Naive B cell (primary cell): ENCODE results near the gene ARHGAP27. TPM values are rescaled to one million over a fixed set of nuclear protein-coding genes. Genes with fewer than 3 reads are reported as not detected.

Source experiments
- ATAC-seq, 2 donors: fragments of 150-1000 bp; cut with Tn5 transposase; 2 replicates each; pipeline ENCODE4 v1.10.0; 2021; ENCODE audit warnings: low read depth in 2 of 2, mild to moderate bottlenecking in 2 of 2, moderate library complexity in 2 of 2
- DNase-seq: peaks from one replicate; pipeline ENCODE4 v3.0.0; 2022
- H3K27ac Mint-ChIP-seq, 6 donors: one replicate each; pipeline ENCODE4 v1.8.0; 2020 to 2022; ENCODE audit warnings: mild to moderate bottlenecking in 6 of 6, mixed read lengths in 6 of 6, moderate library complexity in 5 of 6, inconsistent platforms in 2 of 6
- H3K27me3 Mint-ChIP-seq, 3 donors: one replicate each; pipeline ENCODE4 v1.8.0; 2021 to 2022; ENCODE audit warnings: mixed read lengths in 3 of 3, mild to moderate bottlenecking in 1 of 3
- H3K36me3 Mint-ChIP-seq, 2 donors: one replicate each; pipeline ENCODE4 v1.8.0; 2020 to 2022; ENCODE audit warnings: mixed read lengths in 2 of 2, inconsistent platforms in 1 of 2, mild to moderate bottlenecking in 1 of 2
- H3K4me1 Mint-ChIP-seq, 3 donors: one replicate each; pipeline ENCODE4 v1.8.0; 2020 to 2022; ENCODE audit warnings: mixed read lengths in 3 of 3, inconsistent platforms in 1 of 3, mild to moderate bottlenecking in 1 of 3, moderate library complexity in 1 of 3
- H3K4me3 Mint-ChIP-seq, 8 donors: one replicate each; pipeline ENCODE4 v1.8.0; 2020 to 2022; ENCODE audit warnings: mild to moderate bottlenecking in 8 of 8, mixed read lengths in 8 of 8, moderate library complexity in 8 of 8, inconsistent platforms in 2 of 8
- H3K9me3 Mint-ChIP-seq, 7 donors: one replicate each; pipeline ENCODE4 v1.8.0; 2020 to 2022; ENCODE audit warnings: mixed read lengths in 7 of 7, mild to moderate bottlenecking in 5 of 7, inconsistent platforms in 2 of 7, moderate library complexity in 1 of 7
- polyA plus RNA-seq, 6 donors: library from polyadenylated mRNA; unstranded; fragments of 300-500 nt; fragmentation: Illumina TruSeq; gene quantifications; one replicate each; pipeline ENCODE4 v1.2.3, GENCODE V29; 2021; ENCODE audit warnings: low read depth in 6 of 6

Gene ARHGAP27
- polyA plus RNA-seq, 6 donors from 2014 or later: 32.3 to 76.2 (median 40.9) TPM

- Mint-ChIP-seq H3K36me3 (no peaks in the 10 kb centered on the region), H3K27me3 (no peaks in the 10 kb centered on the region), H3K27ac (no peak overlapping the region), H3K9me3 (no peaks in the 10 kb centered on the region), H3K4me1 (peaks cover 15 to 34% (median 20%) of the 10 kb centered on the region in 3 donors), H3K4me3 (no peak overlapping the region)
- DNase-seq (no peak), ATAC-seq (no peak)
Observed at GRCh38 chr17:45423975-45424335, 8.7 kb downstream of the ARHGAP27 start.

GRCh38 chr17:45423304-45423974, 9.2 kb downstream of the ARHGAP27 start:
- no peaks in the 10 kb centered on the region for H3K36me3 Mint-ChIP-seq
- no peak for ATAC-seq
- H3K4me3 Mint-ChIP-seq: no peak overlapping the region
- no peak for DNase-seq
- no peaks in the 10 kb centered on the region for H3K27me3 Mint-ChIP-seq
- no peak overlapping the region for H3K27ac Mint-ChIP-seq
- peaks cover 10 to 29% (median 16%) of the 10 kb centered on the region in 3 donors for H3K4me1 Mint-ChIP-seq
- no peaks in the 10 kb centered on the region for H3K9me3 Mint-ChIP-seq

- DNase-seq (no peak), ATAC-seq (no peak)
- H3K9me3 Mint-ChIP-seq: peaks cover 0 to 1% (median 0%) of the 10 kb centered on the region in 7 donors
- peaks cover 40 to 50% (median 49%) of the 10 kb centered on the region in 3 donors for H3K4me1 Mint-ChIP-seq
- H3K27ac Mint-ChIP-seq: peak overlapping the region in 3 of 6 donors; percentile 55 to 78 (median 72)
- no peaks in the 10 kb centered on the region for H3K36me3 Mint-ChIP-seq
- no peaks in the 10 kb centered on the region for H3K27me3 Mint-ChIP-seq
- peak overlapping the region in 6 of 8 donors; percentile 3 to 70 (median 38) for H3K4me3 Mint-ChIP-seq
Observed at GRCh38 chr17:45414990-45415881, 17.4 kb downstream of the ARHGAP27 start.

- Mint-ChIP-seq H3K9me3 (peaks cover 0 to 1% (median 0%) of the 10 kb centered on the region in 7 donors), H3K36me3 (no peaks in the 10 kb centered on the region), H3K27ac (peak overlapping the region; percentile 7 to 94 (median 56)), H3K4me1 (peaks cover 55 to 66% (median 66%) of the 10 kb centered on the region in 3 donors), H3K4me3 (peak overlapping the region; percentile 46 to 98 (median 78)), H3K27me3 (no peaks in the 10 kb centered on the region)
- DNase-seq (peak; percentile 64), ATAC-seq (peak; percentile 65)
Observed at GRCh38 chr17:45413498-45413923, 19.2 kb downstream of the ARHGAP27 start.

- Mint-ChIP-seq H3K4me1 (peaks cover 73 to 86% (median 85%) of the 10 kb centered on the region in 3 donors), H3K27ac (peak overlapping the region; percentile 62 to 98 (median 92)), H3K4me3 (peak overlapping the region in 7 of 8 donors; percentile 98 to 100 (median 99)), H3K9me3 (peaks cover 0 to 1% (median 0%) of the 10 kb centered on the region in 7 donors), H3K36me3 (no peaks in the 10 kb centered on the region), H3K27me3 (no peaks in the 10 kb centered on the region)
- ATAC-seq: no peak
- no peak for DNase-seq
Observed at GRCh38 chr17:45411348-45412105, 21.1 kb downstream of the ARHGAP27 start.

GRCh38 chr17:45410144-45411091, 22.3 kb downstream of the ARHGAP27 start:
- no peaks in the 10 kb centered on the region for H3K36me3 Mint-ChIP-seq
- H3K27me3 Mint-ChIP-seq: no peaks in the 10 kb centered on the region
- peaks cover 0 to 1% (median 0%) of the 10 kb centered on the region in 7 donors for H3K9me3 Mint-ChIP-seq
- peak overlapping the region; percentile 96 to 99 (median 98) for H3K27ac Mint-ChIP-seq
- peak overlapping the region; percentile 98 to 100 (median 100) for H3K4me3 Mint-ChIP-seq
- H3K4me1 Mint-ChIP-seq: peaks cover 74 to 89% (median 88%) of the 10 kb centered on the region in 3 donors
- DNase-seq (peak; percentile 75), ATAC-seq (peak; percentile 75 to 81)

GRCh38 chr17:45409659-45410076, 23.0 kb downstream of the ARHGAP27 start:
- Mint-ChIP-seq H3K9me3 (no peaks in the 10 kb centered on the region), H3K36me3 (peaks cover 0 to 1% of the 10 kb centered on the region in 2 donors), H3K27ac (peak overlapping the region; percentile 96 to 99 (median 98)), H3K27me3 (no peaks in the 10 kb centered on the region), H3K4me1 (peaks cover 67 to 84% (median 83%) of the 10 kb centered on the region in 3 donors), H3K4me3 (peak overlapping the region; percentile 98 to 100 (median 100))
- ATAC-seq (no peak), DNase-seq (no peak)

- DNase-seq (no peak), ATAC-seq (no peak)
- H3K27me3 Mint-ChIP-seq: no peaks in the 10 kb centered on the region
- H3K4me1 Mint-ChIP-seq: peaks cover 67 to 82% (median 80%) of the 10 kb centered on the region in 3 donors
- H3K27ac Mint-ChIP-seq: peak overlapping the region; percentile 90 to 99 (median 98)
- H3K9me3 Mint-ChIP-seq: no peaks in the 10 kb centered on the region
- H3K4me3 Mint-ChIP-seq: peak overlapping the region; percentile 98 to 100 (median 100)
- H3K36me3 Mint-ChIP-seq: peaks cover 0 to 10% of the 10 kb centered on the region in 2 donors
Observed at GRCh38 chr17:45408611-45409421, 23.9 kb downstream of the ARHGAP27 start.

- Mint-ChIP-seq H3K27me3 (no peaks in the 10 kb centered on the region), H3K36me3 (peaks cover 3 to 11% of the 10 kb centered on the region in 2 donors), H3K27ac (peak overlapping the region in 5 of 6 donors; percentile 76 to 98 (median 86)), H3K4me3 (peak overlapping the region in 5 of 8 donors; percentile 45 to 98 (median 56)), H3K9me3 (no peaks in the 10 kb centered on the region), H3K4me1 (peaks cover 49 to 60% (median 57%) of the 10 kb centered on the region in 3 donors)
- DNase-seq: no peak
- no peak for ATAC-seq
Observed at GRCh38 chr17:45406107-45406506, 26.6 kb downstream of the ARHGAP27 start.

GRCh38 chr17:45405250-45406086, 27.2 kb downstream of the ARHGAP27 start:
- Mint-ChIP-seq H3K36me3 (peaks cover 6 to 11% of the 10 kb centered on the region in 2 donors), H3K4me1 (peaks cover 42 to 54% (median 53%) of the 10 kb centered on the region in 3 donors), H3K27ac (peak overlapping the region in 4 of 6 donors; percentile 76 to 98 (median 88)), H3K9me3 (no peaks in the 10 kb centered on the region), H3K4me3 (peak overlapping the region in 3 of 8 donors; percentile 45 to 56 (median 50)), H3K27me3 (no peaks in the 10 kb centered on the region)
- ATAC-seq: no peak
- DNase-seq: no peak

- Mint-ChIP-seq H3K4me3 (peak overlapping the region in 1 of 8 donors; percentile 15), H3K36me3 (peaks cover 6 to 11% of the 10 kb centered on the region in 2 donors), H3K27ac (peak overlapping the region in 3 of 6 donors; percentile 41 to 73 (median 47))
Observed at GRCh38 chr17:45404870-45405249, 27.8 kb downstream of the ARHGAP27 start.

More at GRCh38 chr17:45404870-45405249, 27.8 kb downstream of the ARHGAP27 start:
- DNase-seq (no peak), ATAC-seq (no peak)
- no peaks in the 10 kb centered on the region for H3K9me3 Mint-ChIP-seq
- H3K27me3 Mint-ChIP-seq: no peaks in the 10 kb centered on the region
- H3K4me1 Mint-ChIP-seq: peaks cover 37 to 48% (median 47%) of the 10 kb centered on the region in 3 donors
